IMR-90 (cell line): ENCODE results near the gene PITPNB. TPM values are rescaled to one million over a fixed set of nuclear protein-coding genes. Genes with fewer than 3 reads are reported as not detected.

Experiments
- ATAC-seq: fragments of 200-7000 bp; cut with Tn5 transposase; 2 replicates; pipeline ENCODE4 v1.9.1; 2020; ENCODE audit warnings: low read depth, mild to moderate bottlenecking, moderate library complexity
- BruUV-seq: library from RNA; stranded (reverse); fragments of 400-500 nt; replicated peaks from 2 replicates; lab custom pipeline; 2021; lab: Mats Ljungman, UMichigan
- CTCF ChIA-PET: fragments of 300-600 bp; formaldehyde crosslinking; extraction: SDS; loops from one replicate; lab custom pipeline; 2021; ENCODE audit warnings: antibody characterized with exemption; lab: Yijun Ruan, JAX
- POLR2A ChIA-PET: fragments of 300-600 bp; sonication (Branson Sonifier 250); formaldehyde crosslinking; loops from one replicate; lab custom pipeline; 2022; ENCODE audit warnings: antibody characterized with exemption; ENCODE audit not compliant: unreplicated experiment; lab: Charles Lee
- DNase-seq: peaks from one replicate; pipeline ENCODE4 v3.0.0; 2013
- H2AFZ ChIP-seq: replicated peaks from 2 replicates; pipeline ENCODE3; 2013; ENCODE audit warnings: low read length, mild to moderate bottlenecking; ENCODE audit not compliant: poor library complexity
- H2AK5ac ChIP-seq: 2 replicates; pipeline ENCODE4 v1.6.1; 2013; ENCODE audit warnings: low read depth, low read length, inconsistent platforms
- H2AK9ac ChIP-seq: replicated peaks from 2 replicates; pipeline ENCODE3; 2013; ENCODE audit warnings: mild to moderate bottlenecking, low read depth, low read length, moderate library complexity; ENCODE audit not compliant: poor library complexity
- H2BK120ac ChIP-seq: 2 replicates; pipeline ENCODE4 v1.6.1; 2013; ENCODE audit warnings: low read depth, low read length, inconsistent platforms
- H2BK15ac ChIP-seq: 3 replicates; pipeline ENCODE4 v1.6.1; 2013; ENCODE audit warnings: low read depth, low read length, inconsistent platforms
- H2BK20ac ChIP-seq: 2 replicates; pipeline ENCODE4 v1.6.1; 2013; ENCODE audit warnings: low read depth, mild to moderate bottlenecking, inconsistent platforms, low read length, moderate library complexity
- H2BK5ac ChIP-seq: 2 replicates; pipeline ENCODE4 v1.6.1; 2013; ENCODE audit warnings: mild to moderate bottlenecking, low read depth, low read length, inconsistent platforms; ENCODE audit not compliant: poor library complexity, severe bottlenecking
- H3K14ac ChIP-seq: replicated peaks from 2 replicates; pipeline ENCODE4 v1.6.1; 2013; ENCODE audit warnings: low read depth, low read length, inconsistent platforms
- H3K18ac ChIP-seq: 2 replicates; pipeline ENCODE4 v1.6.1; 2013; ENCODE audit warnings: low read depth, low read length, control low read depth
- H3K23ac ChIP-seq: 2 replicates; pipeline ENCODE4 v1.6.1; 2013; ENCODE audit warnings: low read depth, low read length, inconsistent platforms
- H3K27ac ChIP-seq: 2 replicates; pipeline ENCODE4 v1.5.1; 2013; ENCODE audit warnings: mild to moderate bottlenecking, control low read depth, low read length; ENCODE audit not compliant: insufficient read depth
- H3K27me3 ChIP-seq: 2 replicates; pipeline ENCODE4 v1.6.1; 2013; ENCODE audit warnings: low read length; ENCODE audit not compliant: control insufficient read depth, insufficient read depth
- H3K36me3 ChIP-seq: 2 replicates; pipeline ENCODE4 v1.6.1; 2013; ENCODE audit warnings: low read length, mixed read lengths; ENCODE audit not compliant: control insufficient read depth, insufficient read depth
- H3K4ac ChIP-seq: 2 replicates; pipeline ENCODE4 v1.6.1; 2013; ENCODE audit warnings: low read depth, low read length, inconsistent platforms
- H3K4me1 ChIP-seq: 2 replicates; pipeline ENCODE4 v1.6.1; 2013; ENCODE audit warnings: low read length, mixed read lengths; ENCODE audit not compliant: control insufficient read depth, insufficient read depth
- H3K4me2 ChIP-seq: 2 replicates; pipeline ENCODE4 v1.6.1; 2013; ENCODE audit warnings: low read depth, mild to moderate bottlenecking, control low read depth, low read length, moderate library complexity
- H3K4me3 ChIP-seq: 2 replicates; pipeline ENCODE4 v1.5.1; 2013; ENCODE audit warnings: low read depth, mild to moderate bottlenecking, control low read depth, low read length, moderate library complexity; ENCODE audit not compliant: insufficient read depth
- H3K56ac ChIP-seq: 2 replicates; pipeline ENCODE4 v1.6.1; 2013; ENCODE audit warnings: low read length, inconsistent platforms; ENCODE audit not compliant: insufficient read depth; ENCODE audit errors: extremely low read depth
- H3K79me1 ChIP-seq, 2 experiments: 2 replicates each; pipeline ENCODE4 v1.6.1; 2013; ENCODE audit warnings: low read length in 2 of 2, inconsistent platforms in 1 of 2, low read depth in 1 of 2
- H3K9ac ChIP-seq: 2 replicates; pipeline ENCODE4 v1.6.1; 2013; ENCODE audit warnings: low read depth, low read length, control low read depth
- H3K9me1 ChIP-seq: 2 replicates; pipeline ENCODE4 v1.6.1; 2013; ENCODE audit warnings: low read length, inconsistent platforms; ENCODE audit not compliant: insufficient read depth
- H3K9me3 ChIP-seq: 2 replicates; pipeline ENCODE4 v1.6.1; 2013; ENCODE audit warnings: low read length; ENCODE audit not compliant: control insufficient read depth, insufficient read depth
- H4K20me1 ChIP-seq: 2 replicates; pipeline ENCODE4 v1.6.1; 2013; ENCODE audit warnings: low read length, inconsistent platforms; ENCODE audit not compliant: insufficient read depth
- H4K5ac ChIP-seq: 2 replicates; pipeline ENCODE4 v1.6.1; 2013; ENCODE audit warnings: mild to moderate bottlenecking, low read depth, low read length, control low read depth
- H4K8ac ChIP-seq, 2 experiments: 2 replicates each; pipeline ENCODE4 v1.6.1; 2013; ENCODE audit warnings: low read depth in 2 of 2, low read length in 2 of 2, control low read depth in 1 of 2, inconsistent platforms in 1 of 2
- H4K91ac ChIP-seq: 2 replicates; pipeline ENCODE4 v1.6.1; 2013; ENCODE audit warnings: low read depth, low read length, inconsistent platforms; ENCODE audit not compliant: insufficient read depth
- BHLHE40 ChIP-seq: fragments of 150-350 bp; IDR thresholded peaks from 2 replicates; pipeline ENCODE4 v1.6.1; 2016; ENCODE audit warnings: mild to moderate bottlenecking, low read depth, low read length
- CEBPB ChIP-seq: IDR thresholded peaks from 2 replicates; pipeline ENCODE4 v1.6.1; 2012; ENCODE audit warnings: low read depth, low read length, improper control_type of control experiment
- CHD1 ChIP-seq: IDR thresholded peaks from 2 replicates; pipeline ENCODE4 v1.6.1; 2012; ENCODE audit warnings: low read depth, low read length, improper control_type of control experiment
- CTCF ChIP-seq: conservative IDR thresholded peaks from 2 replicates; pipeline ENCODE4 v1.5.1; 2012; ENCODE audit warnings: mild to moderate bottlenecking, low read depth, low read length, improper control_type of control experiment
- ELK1 ChIP-seq: fragments of 150-350 bp; IDR thresholded peaks from 2 replicates; pipeline ENCODE4 v1.6.1; 2016; ENCODE audit warnings: low read depth, mild to moderate bottlenecking, low read length, moderate library complexity, borderline replicate concordance
- MAFK ChIP-seq: IDR thresholded peaks from 2 replicates; pipeline ENCODE4 v1.6.1; 2012; ENCODE audit warnings: low read depth, low read length, improper control_type of control experiment
- NFE2L2 ChIP-seq: fragments of 150-350 bp; IDR thresholded peaks from 2 replicates; pipeline ENCODE4 v1.6.1; 2016; ENCODE audit warnings: low read depth, mild to moderate bottlenecking, low read length
- POLR2A ChIP-seq: IDR thresholded peaks from 2 replicates; pipeline ENCODE4 v1.6.1; 2012; ENCODE audit warnings: mild to moderate bottlenecking, low read depth, low read length
- RAD21 ChIP-seq: IDR thresholded peaks from 2 replicates; pipeline ENCODE4 v1.6.1; 2012; ENCODE audit warnings: low read length, improper control_type of control experiment
- RCOR1 ChIP-seq: IDR thresholded peaks from 2 replicates; pipeline ENCODE4 v1.6.1; 2012; ENCODE audit warnings: mild to moderate bottlenecking, low read length, improper control_type of control experiment; ENCODE audit not compliant: insufficient replicate concordance
- RFX5 ChIP-seq: IDR thresholded peaks from 2 replicates; pipeline ENCODE4 v1.8.0; 2012; ENCODE audit warnings: low read depth, mild to moderate bottlenecking, low read length, moderate library complexity
- SMC3 ChIP-seq: fragments of 150-350 bp; IDR thresholded peaks from 2 replicates; pipeline ENCODE4 v1.6.1; 2016; ENCODE audit warnings: low read depth, mild to moderate bottlenecking, antibody characterized with exemption, low read length, moderate library complexity
- WGBS, 2 experiments: methylation state at CpG; one replicate each; pipeline versions ENCODE4 v1.1.5 to v1.1.7; 2013; ENCODE audit warnings: missing lambda C conversion rate in 2 of 2; ENCODE audit not compliant: insufficient read length in 1 of 2; ENCODE audit errors: extremely low coverage in 2 of 2; 5-methylcytosine and 5-hydroxymethylcytosine counted together
- dilution Hi-C: fragments of 300-500 bp; cut with HindIII; formaldehyde crosslinking; loops from one replicate; pipeline ENCODE4 v1.14.3; 2018; ENCODE audit warnings: low sequenced_read_pairs; ENCODE audit not compliant: unreplicated experiment
- in situ Hi-C: fragments of 300-500 bp; cut with MboI; formaldehyde crosslinking; loops from 3 replicates; pipeline ENCODE4 v1.14.3; 2019; ENCODE audit warnings: low sequenced_read_pairs, inconsistent platforms, mixed read lengths
- intact Hi-C: fragments of 100-400 bp; cut with micrococcal nuclease; formaldehyde crosslinking; loops from 2 replicates; pipeline ENCODE4 v1.10.0; 2022
- polyA plus RNA-seq, 3 experiments: library from polyadenylated mRNA; depleted of rRNA; stranded (reverse); fragments of >200 nt; gene quantifications; 2 replicates each; pipeline ENCODE4 v1.2.3, GENCODE V29; 2012; ENCODE audit warnings: low replicate concordance in 1 of 3
- total RNA-seq: library from RNA; depleted of rRNA; stranded (reverse); fragments of >200 nt; gene quantifications from 2 replicates; pipeline ENCODE4 v1.2.3, GENCODE V29; 2012

Gene PITPNB
- total and polyA plus RNA-seq, 2 of the 4 experiments (the other 2 are of a cell fraction): 19.7 to 54.5 TPM

- peak overlapping the region; percentile 46; the same call in 1 of the 2 replicates for H4K5ac ChIP-seq
- POLR2A ChIA-PET: no interaction called here
- H4K20me1 ChIP-seq: no peaks in the 10 kb centered on the region; the same call in 1 of the 2 replicates
- CTCF ChIA-PET: no interaction called here
- H3K9me3 ChIP-seq: no peaks in the 10 kb centered on the region
- H3K36me3 ChIP-seq: peaks cover 9% of the 10 kb centered on the region; the same call in 1 of the 2 replicates
- intact Hi-C loops (loop anchor here (5.0 to 10.0 kb wide), 6 partner anchors 65 to 910 kb away; no protein-coding TSS in a partner anchor), in situ Hi-C loops (loop anchor here (10.0 kb wide), 1 partner anchor 398 kb away; no protein-coding TSS in a partner anchor), dilution Hi-C loops (no loop called here)
- peak overlapping the region; percentile 86; the same call in 1 of the 2 replicates for H3K4ac ChIP-seq
- peaks cover 11% of the 10 kb centered on the region for H3K4me1 ChIP-seq
- H3K4me3 ChIP-seq: peak overlapping the region; percentile 98
- peak overlapping the region; percentile 42; the same call in 1 of the 2 replicates for H3K56ac ChIP-seq
- peak overlapping the region; percentile 81 for H3K14ac ChIP-seq
- 0 out of 2 replicates have a peak overlapping the region, but pooled peaks have one; percentile 53 for H2AK5ac ChIP-seq
- H2AK9ac ChIP-seq: peak overlapping the region; percentile 74
- peak overlapping the region; percentile 43 to 88 for H4K8ac ChIP-seq
- H2BK15ac ChIP-seq: peak overlapping the region; percentile 36; the same call in 1 of the 3 replicates
- H4K91ac ChIP-seq: peak overlapping the region; percentile 66; the same call in 1 of the 2 replicates
- peak overlapping the region; percentile 97 for H2AFZ ChIP-seq
- DNase-seq (no peak), ATAC-seq (no peak)
- H3K9me1 ChIP-seq: no peaks in the 10 kb centered on the region
- peak overlapping the region; percentile 94 for H2BK120ac ChIP-seq
- BruUV-seq: no TSS peak
- TF ChIP-seq RAD21: no peak
- no peak for TF ChIP-seq RFX5
- TF ChIP-seq NFE2L2: no peak
- no peak for TF ChIP-seq BHLHE40
- no peak for TF ChIP-seq CHD1
- TF ChIP-seq SMC3: no peak
- TF ChIP-seq MAFK: no peak
- no peak for TF ChIP-seq POLR2A
- no peak for TF ChIP-seq CEBPB
- TF ChIP-seq ELK1: no peak
- no peak for TF ChIP-seq RCOR1
- no peak for TF ChIP-seq CTCF
- 17% methylated on average over 6 of the region's 35 CpGs; no CpG with 5 or more reads in 1 of the 2 experiments for WGBS, 2 experiments
- peak overlapping the region; percentile 94 for H3K4me2 ChIP-seq
- H3K27me3 ChIP-seq: no peaks in the 10 kb centered on the region; the same call in 1 of the 2 replicates
- H3K27ac ChIP-seq: peak overlapping the region; percentile 76
- H2BK20ac ChIP-seq: peak overlapping the region; percentile 68; the same call in 1 of the 2 replicates
- H3K79me1 ChIP-seq: no peaks in the 10 kb centered on the region; a peak in 2 of 4 replicates
- H2BK5ac ChIP-seq: no peak overlapping the region
- peak overlapping the region; percentile 64 for H3K9ac ChIP-seq
- peak overlapping the region; percentile 45; the same call in 1 of the 2 replicates for H3K23ac ChIP-seq
- peak overlapping the region; percentile 76 for H3K18ac ChIP-seq
These were observed 116.5 kb downstream of the PITPNB start for GRCh38 chr22:27802346-27803073.
